GM19023 (cell line): ENCODE measurements around the gene KLC1.

Source experiments
- ATAC-seq: cut with Tn5 transposase; IDR thresholded peaks from one replicate; pipeline ENCODE4 v1.9.1; 2021; ENCODE audit warnings: mild to moderate bottlenecking, moderate library complexity; ENCODE audit not compliant: unreplicated experiment

The KLC1 gene

GRCh38 chr14:103716091-103716801 is 87.2 kb downstream of the KLC1 start:
- no peak for ATAC-seq

GRCh38 chr14:103716899-103717411 is 87.9 kb downstream of the KLC1 start:
- no peak for ATAC-seq

- no peak for ATAC-seq
Measured at GRCh38 chr14:103718572-103718971, 89.6 kb downstream of the KLC1 start.

- ATAC-seq: no peak
Measured at GRCh38 chr14:103719751-103720150, 90.7 kb downstream of the KLC1 start.

GRCh38 chr14:103721334-103722120 is 92.5 kb downstream of the KLC1 start:
- no peak for ATAC-seq

GRCh38 chr14:103723748-103724081 is 94.7 kb downstream of the KLC1 start:
- ATAC-seq: no peak

GRCh38 chr14:103724116-103724515 is 95.1 kb downstream of the KLC1 start:
- no peak for ATAC-seq

GRCh38 chr14:103725001-103725682 is 96.1 kb downstream of the KLC1 start:
- ATAC-seq: no peak

GRCh38 chr14:103725739-103726395 is 96.9 kb downstream of the KLC1 start:
- ATAC-seq: no peak

- no peak for ATAC-seq
Measured at GRCh38 chr14:103726474-103726873, 97.5 kb downstream of the KLC1 start.

- no peak for ATAC-seq
Measured at GRCh38 chr14:103727313-103727980, 98.4 kb downstream of the KLC1 start.

GRCh38 chr14:103728141-103728540 is 99.1 kb downstream of the KLC1 start:
- no peak for ATAC-seq

- ATAC-seq: no peak
Measured at GRCh38 chr14:103728721-103729120, 99.7 kb downstream of the KLC1 start.

GRCh38 chr14:103729496-103730448 is 100.8 kb downstream of the KLC1 start:
- no peak for ATAC-seq

- no peak for ATAC-seq
Measured at GRCh38 chr14:103730490-103731035, 101.6 kb downstream of the KLC1 start.

GRCh38 chr14:103731481-103731880 is 102.5 kb downstream of the KLC1 start:
- ATAC-seq: no peak

- no peak for ATAC-seq
Measured at GRCh38 chr14:103731916-103732867, 103.2 kb downstream of the KLC1 start.
